Activated CD4-positive, alpha-beta T cell treated with anti-CD3 and anti-CD28 coated beads, Interleukin-2, amount 50 U/mL, for 1 hour (primary cell): ENCODE measurements around the gene CHAF1B.

Experiments used
- DNase-seq: peaks from one replicate; pipeline ENCODE4 v3.0.0-alpha.2; 2020

The CHAF1B gene

DNA sequence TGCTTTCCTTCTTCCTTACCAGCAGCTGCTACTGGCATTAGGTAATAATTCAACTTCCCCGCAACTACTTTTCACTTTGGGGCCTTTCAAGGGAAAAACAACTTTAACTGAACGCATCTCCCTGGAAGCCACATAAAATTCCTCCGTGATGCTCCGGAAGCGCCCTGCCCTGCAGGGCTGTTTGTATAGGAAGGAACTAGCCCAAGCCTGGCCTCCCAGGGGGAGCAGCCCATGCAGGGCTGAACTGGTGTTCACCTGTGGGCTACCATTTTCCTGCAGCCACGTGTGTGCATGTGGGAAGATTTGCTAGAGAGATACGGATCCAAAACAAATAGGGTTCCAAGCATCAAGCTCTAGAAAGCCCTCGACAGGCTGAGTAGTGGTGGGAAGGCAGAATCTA is 80.3 kb downstream of the CHAF1B start:
- DNase-seq: no peak

DNA sequence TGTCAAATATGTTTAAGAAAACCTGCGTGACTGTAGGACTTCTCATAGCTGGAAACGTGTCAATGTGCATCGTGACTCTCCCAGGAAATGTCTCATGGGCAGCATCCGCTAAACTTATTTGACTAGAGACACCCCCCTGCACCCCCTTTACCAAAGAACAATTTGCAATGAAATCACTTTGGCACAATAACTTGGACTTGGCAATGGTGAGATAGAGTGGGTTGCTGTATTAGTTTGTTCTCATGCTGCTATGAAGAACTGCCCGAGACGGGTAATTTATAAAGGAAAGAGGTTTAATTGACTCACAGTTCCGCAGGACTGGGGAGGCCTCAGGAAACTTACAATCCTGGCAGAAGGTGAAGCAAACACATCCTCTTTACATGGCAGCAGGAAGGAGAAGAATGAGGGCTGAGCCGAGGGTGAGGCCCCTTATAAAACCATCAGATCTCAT is 80.9 kb downstream of the CHAF1B start:
- DNase-seq: no peak
